Measurements from ENCODE around the gene PPBP.

Gene PPBP

GRCh38 chr4:73948291-73948690, 39.7 kb downstream of the PPBP start:
- no peak for DNase-seq (ENCODE audit: low read depth)

GRCh38 chr4:73947239-73947985, 40.6 kb downstream of the PPBP start:
- DNase-seq (ENCODE audit: low read depth), result no peak

GRCh38 chr4:73945674-73946449, 42.1 kb downstream of the PPBP start:
- no peak for DNase-seq (ENCODE audit: low read depth)

- no peak for DNase-seq (ENCODE audit: low read depth)
These were observed 42.9 kb downstream of the PPBP start for GRCh38 chr4:73945140-73945539.

- DNase-seq (ENCODE audit: low read depth), result peak; percentile 33
These were observed 43.7 kb downstream of the PPBP start for GRCh38 chr4:73944061-73944875.

- DNase-seq (ENCODE audit: low read depth), result no peak
These were observed 44.4 kb downstream of the PPBP start for GRCh38 chr4:73943555-73943954.

GRCh38 chr4:73936969-73937368, 51.0 kb downstream of the PPBP start:
- no peak for DNase-seq (ENCODE audit: low read depth)

Data from ELR (cell line).